Keratinocyte (primary cell): ENCODE results near the gene RBM25. TPM values are rescaled to one million over a fixed set of nuclear protein-coding genes. Genes with fewer than 3 reads are reported as not detected.

Source experiments
- DNase-seq: peaks from one replicate; pipeline ENCODE4 v3.0.0-alpha.2; 2011; ENCODE audit warnings: low read depth, missing footprints, low spot score
- FAIRE-seq: peaks from 2 replicates; lab custom pipeline; 2011; peaks lifted over from hg19 to GRCh38; lab: Jason Lieb, UNC
- H2AFZ ChIP-seq: 2 replicates; pipeline ENCODE4 v1.6.0; 2012; ENCODE audit warnings: low read length, control low read depth, inconsistent platforms; ENCODE audit not compliant: control insufficient read depth
- H3K27ac ChIP-seq: 2 replicates; pipeline ENCODE4 v1.5.1; 2011; ENCODE audit warnings: low read length; ENCODE audit not compliant: control insufficient read depth, insufficient read depth
- H3K27me3 ChIP-seq: 3 replicates; pipeline ENCODE4 v1.6.0; 2011; ENCODE audit warnings: low read length; ENCODE audit not compliant: control insufficient read depth, insufficient read depth; ENCODE audit errors: extremely low read depth
- H3K36me3 ChIP-seq, 2 experiments: 2 replicates in 1 of 2; 3 replicates in 1 of 2; pipeline ENCODE4 v1.5.1; 2011; ENCODE audit warnings: low read length in 2 of 2, mild to moderate bottlenecking in 1 of 2; ENCODE audit not compliant: control insufficient read depth in 2 of 2, insufficient read depth in 2 of 2; ENCODE audit errors: extremely low read depth in 1 of 2
- H3K4me1 ChIP-seq: 3 replicates; pipeline ENCODE4 v1.5.1; 2011; ENCODE audit warnings: low read length; ENCODE audit not compliant: control insufficient read depth, insufficient read depth; ENCODE audit errors: extremely low read depth
- H3K4me2 ChIP-seq: 3 replicates; pipeline ENCODE4 v1.6.0; 2011; ENCODE audit warnings: low read depth, low read length; ENCODE audit not compliant: control insufficient read depth, insufficient read depth; ENCODE audit errors: extremely low read depth
- H3K4me3 ChIP-seq, 3 experiments: fragments of 200-600 bp in 1 of 3; sonication (generic) in 1 of 3; 2 replicates in 2 of 3; 3 replicates in 1 of 3; pipeline ENCODE4 v1.5.1; 2011 to 2016; ENCODE audit warnings: low read length in 3 of 3, mild to moderate bottlenecking in 3 of 3, control low read depth in 2 of 3, inconsistent platforms in 1 of 3, low read depth in 1 of 3, mixed read lengths in 1 of 3, mixed run types in 1 of 3, moderate library complexity in 1 of 3; ENCODE audit not compliant: control insufficient read depth in 2 of 3, insufficient read depth in 2 of 3; ENCODE audit errors: extremely low read depth in 1 of 3
- H3K79me2 ChIP-seq: 2 replicates; pipeline ENCODE4 v1.6.0; 2012; ENCODE audit warnings: low read length; ENCODE audit not compliant: control insufficient read depth, insufficient read depth
- H3K9ac ChIP-seq: 3 replicates; pipeline ENCODE4 v1.6.0; 2011; ENCODE audit warnings: low read length; ENCODE audit not compliant: control insufficient read depth, insufficient read depth; ENCODE audit errors: extremely low read depth
- H3K9me1 ChIP-seq: 3 replicates; pipeline ENCODE4 v1.6.0; 2011; ENCODE audit warnings: low read length; ENCODE audit not compliant: control insufficient read depth, insufficient read depth; ENCODE audit errors: extremely low read depth
- H3K9me3 ChIP-seq: 2 replicates; pipeline ENCODE4 v1.5.1; 2012; ENCODE audit warnings: low read depth, low read length; ENCODE audit not compliant: control insufficient read depth
- H4K20me1 ChIP-seq: 3 replicates; pipeline ENCODE4 v1.6.0; 2011; ENCODE audit warnings: low read length; ENCODE audit not compliant: control insufficient read depth, insufficient read depth; ENCODE audit errors: extremely low read depth
- CTCF ChIP-seq, 3 experiments: IDR thresholded peaks in 1 of 3; conservative IDR thresholded peaks in 1 of 3; optimal IDR thresholded peaks in 1 of 3; 2 replicates in 2 of 3; 3 replicates in 1 of 3; pipeline versions ENCODE3 to v1.5.1; 2011; ENCODE audit warnings: low read length in 3 of 3, mild to moderate bottlenecking in 3 of 3, moderate library complexity in 2 of 3, control low read depth in 1 of 3, inconsistent platforms in 1 of 3; ENCODE audit not compliant: insufficient read depth in 2 of 3; ENCODE audit errors: extremely low read depth in 1 of 3
- EZH2 ChIP-seq: IDR thresholded peaks from one replicate; pipeline ENCODE4 v1.6.1; 2012; ENCODE audit warnings: inconsistent platforms, mild to moderate bottlenecking, low read length, moderate library complexity
- dilution Hi-C: fragments of 300-500 bp; cut with MboI; formaldehyde crosslinking; loops from one replicate; pipeline ENCODE4 v1.7.0; 2020; ENCODE audit warnings: low sequenced_read_pairs; ENCODE audit not compliant: extremely low pct_ligation_motif_present
- polyA plus RNA-seq, 5 experiments: library from polyadenylated mRNA; depleted of rRNA in 3 of 5; stranded (reverse) in 3 of 5; stranded (forward) in 1 of 5; unstranded in 1 of 5; fragments of >200 nt; gene quantifications; 1 replicate in 1 of 5; 2 replicates in 3 of 5; 3 replicates in 1 of 5; pipeline versions ENCODE4 v1.2.1 to v1.2.3, GENCODE V29; 2011 to 2012; ENCODE audit warnings: missing spikeins in 2 of 5, low read depth in 1 of 5, low replicate concordance in 1 of 5

RBM25 gene
- polyA plus RNA-seq, 1 donor (not counting 4 experiments of a cell fraction or from before 2014, with no cell fraction given), result 47.4 TPM

DNA sequence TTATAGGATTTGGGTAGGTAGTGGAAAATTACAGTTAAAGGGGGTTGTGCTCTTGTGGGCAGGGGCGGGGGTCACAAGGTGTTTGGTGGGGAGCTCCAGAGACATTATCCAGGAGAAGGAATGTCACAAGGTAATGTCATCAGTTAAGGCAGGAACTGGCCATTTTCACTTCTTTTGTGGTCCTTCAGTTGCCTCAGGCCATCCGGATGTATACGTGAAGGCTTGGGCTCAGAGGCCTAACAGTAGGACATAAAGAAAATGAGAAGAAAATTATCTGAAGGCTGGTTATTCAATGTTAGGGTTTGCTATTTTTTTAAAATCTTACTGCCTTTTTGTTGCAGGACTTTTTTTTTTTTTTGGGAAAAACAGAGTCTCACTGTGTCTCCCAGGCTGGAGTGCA, 75.5 kb downstream of the RBM25 start:
- Histone ChIP-seq H3K4me3 (no peak overlapping the region), H4K20me1 (no peaks in the 10 kb centered on the region), H3K9me1 (no peaks in the 10 kb centered on the region), H3K27me3 (no peaks in the 10 kb centered on the region), H2AFZ (no peak overlapping the region), H3K9me3 (no peaks in the 10 kb centered on the region), H3K4me2 (no peak overlapping the region), H3K27ac (no peak overlapping the region), H3K4me1 (peaks cover 8% of the 10 kb centered on the region), H3K36me3 (no peaks in the 10 kb centered on the region), H3K9ac (no peak overlapping the region), H3K79me2 (peaks cover 18% of the 10 kb centered on the region)
- TF ChIP-seq CTCF (optimal IDR thresholded peaks at IDR 0.05 in 1 of 3, IDR thresholded peaks at IDR 0.05 in 1 of 3, conservative IDR thresholded peaks at IDR 0.05 in 1 of 3; ENCODE audit: extremely low read depth in 1 of 3, insufficient read depth in 2 of 3, low read length in 3 of 3) (no peak), EZH2 (no peak)
- no peak for FAIRE-seq
- no peak for DNase-seq
- dilution Hi-C loops, result no loop called here

DNA sequence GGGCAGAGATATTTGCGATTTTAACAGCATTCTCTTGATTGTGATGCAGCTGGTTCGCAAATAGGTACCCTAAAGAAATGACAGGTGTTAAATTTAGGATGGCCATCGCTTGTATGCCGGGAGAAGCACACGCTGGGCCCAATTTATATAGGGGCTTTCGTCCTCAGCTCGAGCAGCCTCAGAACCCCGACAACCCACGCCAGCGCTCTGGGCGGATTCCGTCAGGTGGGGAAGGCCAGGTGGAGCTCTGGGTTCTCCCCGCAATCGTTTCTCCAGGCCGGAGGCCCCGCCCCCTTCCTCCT, 77.7 kb downstream of the RBM25 start:
- Histone ChIP-seq H3K9ac (peak overlapping the region; percentile 95), H3K27me3 (no peaks in the 10 kb centered on the region), H3K4me1 (peaks cover 8% of the 10 kb centered on the region), H4K20me1 (no peaks in the 10 kb centered on the region), H3K79me2 (peaks cover 38% of the 10 kb centered on the region), H3K36me3 (peaks cover 0 to 2% of the 10 kb centered on the region in 2 experiments), H3K9me1 (no peaks in the 10 kb centered on the region), H2AFZ (peak overlapping the region; percentile 84), H3K27ac (peak overlapping the region; percentile 92), H3K4me2 (peak overlapping the region; percentile 86), H3K9me3 (no peaks in the 10 kb centered on the region), H3K4me3 (peak overlapping the region; percentile 87 to 95 (median 90))
- dilution Hi-C loops, result no loop called here
- FAIRE-seq (no peak), DNase-seq (no peak)
- no peak for TF ChIP-seq EZH2
- TF ChIP-seq CTCF (optimal IDR thresholded peaks at IDR 0.05 in 1 of 3, IDR thresholded peaks at IDR 0.05 in 1 of 3, conservative IDR thresholded peaks at IDR 0.05 in 1 of 3; ENCODE audit: extremely low read depth in 1 of 3, insufficient read depth in 2 of 3, low read length in 3 of 3), result no peak
